GM21619 (cell line): Measurements from ENCODE around the gene PLIN5.

Experiments used
- ATAC-seq: cut with Tn5 transposase; IDR thresholded peaks from one replicate; pipeline ENCODE4 v1.9.1; 2021; ENCODE audit not compliant: unreplicated experiment

The PLIN5 gene, protein sequence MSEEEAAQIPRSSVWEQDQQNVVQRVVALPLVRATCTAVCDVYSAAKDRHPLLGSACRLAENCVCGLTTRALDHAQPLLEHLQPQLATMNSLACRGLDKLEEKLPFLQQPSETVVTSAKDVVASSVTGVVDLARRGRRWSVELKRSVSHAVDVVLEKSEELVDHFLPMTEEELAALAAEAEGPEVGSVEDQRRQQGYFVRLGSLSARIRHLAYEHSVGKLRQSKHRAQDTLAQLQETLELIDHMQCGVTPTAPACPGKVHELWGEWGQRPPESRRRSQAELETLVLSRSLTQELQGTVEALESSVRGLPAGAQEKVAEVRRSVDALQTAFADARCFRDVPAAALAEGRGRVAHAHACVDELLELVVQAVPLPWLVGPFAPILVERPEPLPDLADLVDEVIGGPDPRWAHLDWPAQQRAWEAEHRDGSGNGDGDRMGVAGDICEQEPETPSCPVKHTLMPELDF

DNA sequence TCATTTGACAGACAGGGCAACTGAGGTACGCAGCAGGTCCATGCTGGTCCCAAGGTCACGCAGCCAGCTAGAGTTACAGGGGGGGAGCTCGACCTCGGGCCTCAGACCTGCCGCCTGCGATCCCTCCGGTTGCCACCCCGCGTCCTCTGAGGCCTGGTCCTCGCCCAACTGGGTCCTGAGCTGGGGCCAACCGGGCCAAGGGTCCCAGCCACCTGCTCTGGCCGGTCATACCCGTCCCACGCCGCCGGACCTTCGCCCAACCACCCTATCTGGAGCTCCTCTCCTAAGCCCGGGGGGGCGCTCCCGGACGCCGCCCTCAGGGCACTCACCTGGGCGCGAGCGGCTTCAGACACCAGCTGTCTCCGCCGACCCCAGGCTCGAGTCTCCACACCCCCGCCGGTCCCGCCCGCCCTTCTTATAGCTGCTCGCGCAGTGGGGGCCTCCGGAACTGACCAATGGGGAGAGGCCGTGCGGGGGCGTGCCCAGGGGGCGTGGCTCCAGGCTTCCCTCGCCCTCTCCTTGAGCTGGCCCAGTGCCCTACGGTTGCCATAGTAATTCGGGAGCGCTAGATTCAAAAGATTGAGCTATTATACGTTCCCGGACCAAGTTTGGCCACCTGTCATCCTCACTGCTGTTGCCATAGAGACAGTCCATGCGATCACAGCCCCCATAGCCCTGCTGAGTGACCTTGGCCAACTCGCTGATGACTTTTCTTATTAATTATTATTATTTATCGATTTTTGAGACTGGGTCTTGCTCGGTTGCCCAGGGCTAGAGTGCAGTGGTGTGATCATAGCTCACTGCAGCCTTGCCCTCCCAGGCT is at the start of gene PLIN5:
TSS of gene PLIN5 (minus strand) at position 389 of the 823 bp plus-strand sequence. CDS start 1,150 bp downstream, outside the sequence.
- no peak for ATAC-seq

DNA sequence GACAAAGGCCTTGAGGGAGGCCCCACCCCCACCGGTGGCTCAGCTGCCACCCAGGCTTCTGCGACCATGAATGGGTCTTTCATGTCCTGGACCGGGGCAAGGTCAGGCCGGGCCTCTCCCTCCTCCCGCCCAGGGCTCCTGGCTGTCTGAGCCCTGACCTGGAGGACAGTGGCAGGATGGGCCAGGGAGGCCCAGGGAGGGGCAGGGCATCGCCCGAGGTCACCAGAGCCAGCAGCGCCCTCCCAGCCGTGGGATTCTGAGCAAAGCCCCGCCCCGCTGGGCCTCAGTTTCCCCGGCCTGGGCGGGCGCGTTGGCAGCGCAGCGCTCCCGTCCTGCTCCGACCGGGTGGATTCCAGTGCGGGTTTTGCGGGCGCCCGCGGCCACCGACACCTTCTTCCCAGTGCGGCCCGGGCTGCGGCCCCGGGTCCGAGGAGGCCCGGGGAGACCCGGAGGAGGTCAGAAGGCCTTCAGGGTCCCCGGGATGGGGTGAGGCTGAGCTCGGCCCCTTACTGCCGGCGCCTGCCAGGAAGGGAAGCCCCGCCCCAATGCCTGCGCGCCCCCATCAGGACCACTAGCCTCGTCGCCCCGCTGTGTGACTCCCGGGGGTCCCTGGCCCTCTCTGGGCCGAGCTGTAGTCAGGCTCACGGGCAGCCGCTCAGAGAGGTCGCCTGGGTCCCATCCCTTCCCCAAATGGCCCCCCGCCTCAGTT is 49.1 kb upstream of the PLIN5 start:
- ATAC-seq, result no peak

DNA sequence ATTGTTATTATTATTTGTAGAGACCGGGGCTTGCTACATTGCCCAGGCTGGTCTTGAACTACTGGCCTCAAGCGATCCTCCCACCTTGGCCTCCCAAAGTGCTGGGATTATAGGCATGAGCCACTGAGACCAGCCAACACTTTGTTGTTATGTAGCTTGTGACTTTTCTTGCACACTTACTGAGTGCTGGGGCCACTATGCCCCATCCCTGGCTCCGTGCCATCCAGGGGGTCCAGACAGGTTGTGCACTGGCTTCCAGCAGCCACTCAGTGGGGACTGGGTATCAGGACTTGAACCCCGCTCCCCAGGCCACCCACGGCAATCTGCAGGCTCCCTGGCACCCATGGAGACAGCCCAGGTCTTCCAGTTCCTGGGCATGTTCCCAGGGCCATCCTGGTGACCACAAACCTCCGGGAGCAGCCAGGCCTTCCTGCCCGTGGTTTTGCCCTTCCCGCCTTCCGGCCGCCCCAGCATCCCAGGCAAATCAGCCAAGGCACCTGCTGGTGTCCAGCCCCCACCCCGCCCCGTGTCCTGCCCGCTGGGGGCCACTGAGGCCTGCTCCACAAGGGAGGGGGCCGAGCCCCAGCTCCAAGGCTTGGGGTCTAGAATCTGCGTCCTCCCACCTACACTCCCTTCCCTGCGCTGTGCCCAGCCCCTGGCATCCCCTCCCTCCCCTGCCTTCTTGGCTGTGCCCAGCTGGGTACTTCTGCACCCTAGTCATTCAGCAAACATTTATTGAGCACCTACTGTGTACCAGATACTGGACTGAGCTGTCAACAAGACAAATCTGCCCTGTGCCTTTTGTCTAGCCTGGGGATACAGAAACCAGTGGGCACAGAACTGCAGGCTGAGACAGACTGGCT is 48.2 kb upstream of the PLIN5 start:
- ATAC-seq, result no peak

DNA sequence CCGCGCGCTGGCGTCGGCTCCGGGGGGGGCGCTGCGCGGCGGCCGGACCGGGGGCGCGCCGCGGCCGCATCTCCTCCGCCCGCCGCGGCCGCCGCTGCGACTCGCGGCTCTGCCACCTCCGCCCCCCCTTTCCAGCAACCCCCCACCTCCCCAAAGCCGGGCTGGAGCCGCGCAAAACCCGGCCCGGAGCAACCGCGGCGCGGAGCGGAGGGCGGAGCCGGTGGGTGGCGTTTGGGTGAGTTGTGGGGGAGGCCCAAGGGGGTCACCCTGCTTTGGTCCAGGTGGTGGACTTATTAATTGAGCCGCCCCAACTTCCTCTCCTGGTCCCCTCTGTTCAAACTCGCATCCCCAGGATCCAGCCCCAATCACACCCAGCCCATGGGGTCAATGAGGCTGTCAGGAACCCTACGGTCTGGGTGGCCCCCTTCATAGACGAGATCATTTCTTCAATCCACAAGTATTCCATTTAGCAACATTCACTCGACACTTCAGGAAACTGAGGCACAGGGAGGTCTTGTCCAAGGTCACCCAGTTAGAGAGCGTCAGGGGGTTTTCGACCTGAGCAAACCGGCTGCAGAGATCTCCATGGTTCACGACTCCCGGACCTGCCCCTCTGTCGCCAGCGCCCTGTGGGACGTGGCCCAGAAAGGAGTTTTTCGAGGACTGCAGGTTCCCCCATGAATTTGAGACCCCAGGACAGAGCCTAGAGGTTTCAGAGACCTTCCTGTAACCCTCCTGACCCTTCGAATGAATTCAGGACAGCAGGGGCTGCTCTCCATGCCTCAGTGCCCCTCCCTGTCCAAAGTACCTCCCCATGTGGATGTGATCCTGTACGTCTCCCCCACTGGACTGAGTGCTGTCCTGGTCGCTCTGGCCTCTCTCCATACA is 46.9 kb upstream of the PLIN5 start:
- no peak for ATAC-seq

DNA sequence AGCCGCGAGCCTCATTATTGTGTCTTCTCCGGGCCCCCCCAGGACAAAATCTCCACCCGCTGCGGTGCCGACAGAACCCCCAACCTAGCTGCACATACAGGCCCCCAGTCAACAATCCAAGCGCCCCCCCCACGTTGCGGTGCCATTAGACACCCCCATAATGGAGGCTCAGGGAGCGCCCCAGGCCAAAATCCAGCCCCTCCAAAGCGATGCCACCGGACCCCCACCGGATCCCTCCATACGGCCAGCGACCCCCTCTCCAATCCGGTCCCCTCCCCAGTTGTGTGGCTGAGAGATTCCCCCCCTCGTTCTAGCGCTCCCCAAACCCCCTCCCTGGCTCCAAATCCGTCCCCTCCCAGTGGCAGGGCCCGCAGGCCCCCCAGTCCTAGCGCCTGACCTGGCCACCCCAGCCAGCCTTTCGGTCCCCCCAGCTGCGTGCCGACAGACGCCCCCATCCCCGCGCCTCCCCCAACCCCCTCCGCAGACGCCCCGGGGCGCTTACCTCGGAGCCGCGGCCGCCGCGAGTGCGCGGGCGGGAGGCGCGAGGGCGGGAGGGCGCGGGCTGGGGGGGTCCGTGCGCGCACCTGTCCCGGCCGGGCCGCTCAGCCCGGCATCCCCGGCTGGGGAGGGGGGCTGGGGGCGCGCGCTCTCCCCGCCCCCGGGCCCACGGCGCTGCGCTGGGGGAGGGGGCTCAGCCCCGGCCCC is 46.1 kb upstream of the PLIN5 start:
- no peak for ATAC-seq

DNA sequence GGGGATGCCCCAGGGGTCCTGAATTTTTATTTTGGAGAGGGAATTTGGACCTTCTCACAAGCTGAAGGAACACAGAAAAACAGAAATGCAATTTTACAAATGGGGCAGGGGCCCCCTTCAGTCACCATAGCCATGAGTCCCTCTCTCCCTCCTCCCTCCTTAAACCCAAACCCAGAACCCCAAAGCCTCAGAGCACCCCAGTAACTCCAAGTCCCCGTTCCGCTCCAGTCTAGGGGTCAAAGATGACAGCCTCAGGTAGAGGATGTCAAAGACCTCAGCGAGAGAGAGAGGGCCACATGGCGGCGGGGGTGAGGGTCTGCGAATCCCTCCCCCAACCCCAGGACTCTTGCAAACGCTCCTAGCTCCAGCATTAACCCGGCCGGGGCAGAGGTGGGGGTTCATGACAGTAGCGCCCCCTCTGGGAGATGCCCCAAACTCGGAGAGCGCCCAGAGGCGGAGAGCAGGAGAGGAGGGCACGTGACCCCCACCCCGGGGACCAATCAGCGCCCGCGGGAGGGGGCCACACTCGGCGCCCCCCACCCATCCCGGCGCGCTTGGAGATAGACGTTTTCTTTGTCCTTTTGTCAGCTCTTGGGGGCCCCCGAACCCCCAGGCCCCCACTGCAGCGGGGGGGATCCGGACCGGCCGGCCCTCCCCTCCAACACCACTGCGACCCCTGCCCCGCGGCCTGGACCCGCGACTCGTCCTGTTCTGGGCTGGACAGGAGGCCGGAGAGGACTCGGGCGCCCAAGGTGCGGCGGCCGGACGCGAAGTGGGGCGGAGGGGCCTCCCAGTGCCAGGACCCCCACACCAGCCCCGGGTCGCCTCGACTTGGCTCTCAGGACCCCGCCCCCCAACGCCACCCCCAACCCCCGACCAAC is 45.2 kb upstream of the PLIN5 start:
- ATAC-seq, result no peak

DNA sequence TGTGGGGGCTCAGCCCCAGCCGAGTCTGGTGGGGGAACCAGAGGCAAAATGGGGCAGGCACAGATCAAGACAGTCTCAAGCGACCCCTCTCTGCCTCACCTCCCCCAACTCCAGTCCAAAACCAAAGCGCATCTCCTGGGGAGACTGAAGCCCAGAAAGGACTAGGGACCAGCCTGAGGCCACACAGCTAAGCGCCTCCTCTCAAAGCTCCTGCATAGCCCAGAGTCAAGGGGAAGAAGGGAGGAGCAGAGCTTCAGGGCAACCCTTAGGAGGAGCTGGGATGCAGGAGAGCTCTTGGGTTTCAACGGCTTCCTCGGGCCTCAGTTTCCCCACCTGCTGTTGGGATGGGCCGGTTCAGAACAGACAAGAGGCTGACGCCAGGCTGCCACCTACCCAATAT is 44.4 kb upstream of the PLIN5 start:
- no peak for ATAC-seq

DNA sequence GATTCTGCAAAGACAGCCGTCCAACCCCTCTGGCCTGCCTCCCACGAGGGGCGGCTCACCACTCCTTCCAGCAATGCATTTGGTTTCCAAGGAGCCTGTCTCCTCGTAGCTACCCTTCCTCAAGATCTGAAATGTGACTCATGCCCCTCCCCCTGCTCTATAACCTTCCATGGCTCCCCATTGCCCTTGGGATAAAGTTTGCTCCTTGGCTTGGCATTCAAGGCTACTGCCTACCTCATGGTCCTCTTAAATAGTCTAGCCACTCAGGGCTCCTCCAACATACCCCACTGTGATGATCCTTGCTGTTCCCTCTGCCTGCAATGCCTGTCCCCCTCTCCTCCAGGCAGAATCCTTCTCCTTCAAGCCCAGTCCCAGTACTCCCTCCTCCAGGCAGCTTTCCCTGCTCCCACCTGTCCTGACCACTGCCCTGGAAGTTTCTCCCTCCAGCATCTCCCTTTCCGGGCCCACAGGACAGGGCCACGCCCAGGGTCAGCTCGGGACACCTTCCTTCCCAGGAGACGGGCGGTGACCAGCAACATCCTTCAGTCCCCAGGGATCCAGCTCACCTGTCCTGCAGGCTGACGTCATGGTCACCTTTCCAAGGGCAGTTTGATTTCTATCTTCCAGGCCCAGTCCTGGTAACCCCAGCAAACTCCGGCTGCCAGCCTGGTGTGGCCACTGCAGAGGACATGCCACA is 43.7 kb upstream of the PLIN5 start:
- ATAC-seq, result no peak

DNA sequence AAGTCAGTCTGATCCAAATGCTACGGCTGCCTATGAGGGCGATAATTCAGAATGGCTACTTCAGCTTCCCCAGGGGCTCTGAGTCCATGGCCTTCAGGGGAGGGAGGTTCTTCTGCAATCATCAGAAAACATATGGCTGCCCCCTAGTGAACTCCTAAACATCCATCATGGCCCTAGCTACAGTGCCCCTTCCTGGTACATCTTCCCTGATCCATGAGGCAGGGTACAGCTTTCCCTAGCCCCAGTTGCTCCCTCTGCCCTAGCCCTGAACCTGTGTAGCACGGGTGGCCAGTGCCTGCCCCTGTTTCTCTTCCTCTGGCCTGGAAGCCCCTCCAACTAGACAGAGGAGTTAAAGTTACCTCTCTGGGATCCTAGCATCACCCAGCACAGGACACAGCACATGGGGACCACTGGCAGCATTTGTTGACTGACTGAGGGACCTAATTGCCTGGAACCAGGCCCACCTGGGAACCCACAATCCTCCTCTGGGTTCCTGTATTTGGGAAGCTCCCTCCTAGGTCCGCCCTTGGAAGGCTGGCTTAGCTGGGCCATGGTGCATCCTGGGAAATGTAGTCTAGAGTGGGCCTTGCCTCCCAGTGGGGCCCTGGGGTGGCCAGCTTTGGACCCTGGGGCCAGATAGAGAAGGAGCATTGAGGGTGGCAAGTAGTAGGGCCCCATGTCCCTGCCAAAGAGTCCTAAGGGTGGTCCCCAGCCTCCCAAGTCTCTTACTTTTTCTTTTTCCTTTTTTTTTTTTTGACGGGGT is 42.2 kb upstream of the PLIN5 start:
- ATAC-seq, result no peak

DNA sequence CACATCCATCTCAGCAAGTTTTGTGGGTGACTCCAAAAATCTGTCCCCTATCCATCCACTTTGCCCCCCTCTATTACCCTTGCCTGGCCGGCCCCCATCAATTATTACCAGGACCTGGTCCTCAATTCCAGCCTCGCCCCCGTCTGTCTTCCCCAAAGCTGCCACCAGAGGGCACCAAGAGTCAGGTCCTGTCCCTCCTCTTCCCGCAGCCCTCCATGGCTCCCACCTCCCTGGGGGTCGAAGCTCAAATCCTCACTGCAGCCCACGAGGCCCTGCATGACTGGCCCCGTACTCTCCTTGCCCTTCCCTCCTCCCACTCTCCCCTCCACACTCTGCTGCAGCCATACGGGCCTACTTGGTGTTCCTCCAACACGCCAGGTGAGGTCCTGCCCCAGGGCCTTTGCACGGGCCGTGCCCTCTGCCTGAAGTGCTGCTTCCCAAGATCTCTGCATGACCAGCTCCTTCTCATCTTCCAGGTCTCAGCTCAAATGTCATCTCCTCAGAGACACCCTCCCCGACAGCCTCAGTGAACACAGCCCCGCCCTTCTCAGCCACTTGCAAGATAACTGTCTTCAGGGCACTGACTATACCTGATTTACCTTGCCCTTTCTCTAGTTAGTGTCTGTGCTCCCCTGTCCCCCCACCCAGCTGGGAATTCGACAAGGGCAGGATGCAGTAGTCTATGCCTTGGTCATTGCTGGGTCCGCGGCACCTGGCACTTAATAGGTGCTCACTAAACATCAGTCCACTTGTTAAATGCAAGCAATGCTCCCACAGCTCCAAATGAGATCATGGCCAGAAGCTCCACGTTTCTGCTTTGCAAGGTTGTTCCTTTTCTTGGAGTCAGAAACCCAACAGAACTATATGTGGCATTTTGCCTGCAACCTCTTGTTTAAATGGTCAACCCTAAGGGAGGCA is 41.3 kb upstream of the PLIN5 start:
- ATAC-seq, result no peak

DNA sequence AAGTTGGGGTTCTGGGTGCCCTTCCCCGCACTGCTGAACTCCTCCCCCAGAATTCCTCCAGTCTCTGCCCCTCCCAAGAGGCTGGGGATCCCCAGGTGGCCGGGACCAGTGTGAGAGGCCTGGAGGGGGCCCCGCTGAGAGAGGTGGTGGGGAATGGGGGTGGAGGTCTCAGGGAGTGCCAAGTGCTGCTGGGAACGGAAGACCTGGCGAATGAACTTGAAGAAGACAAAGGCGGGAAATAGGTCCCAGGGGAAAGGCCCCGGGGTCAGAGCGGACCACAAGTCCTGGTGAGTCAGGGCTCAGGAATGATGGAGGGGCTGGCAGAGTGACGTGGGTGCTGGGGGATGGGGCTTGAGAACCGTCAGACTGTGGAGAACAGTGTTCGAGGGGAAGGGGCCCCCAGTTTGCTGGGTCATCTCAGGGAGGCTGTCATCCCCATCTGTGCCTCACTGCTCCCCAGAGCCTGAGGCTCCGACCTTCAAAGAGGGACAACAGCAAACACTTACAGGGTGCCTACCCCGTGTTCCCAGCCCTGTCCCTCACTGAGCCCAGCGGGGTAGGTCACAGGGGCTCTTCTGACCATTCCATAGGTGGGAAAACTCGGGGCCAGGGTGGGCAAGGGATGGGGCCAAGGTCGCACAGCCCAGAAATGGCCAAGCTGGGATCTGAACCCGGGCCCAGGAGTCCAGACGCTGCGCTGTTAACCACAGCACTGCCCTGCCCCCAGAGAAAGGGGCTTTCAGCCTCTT is 40.4 kb upstream of the PLIN5 start:
- ATAC-seq, result no peak

DNA sequence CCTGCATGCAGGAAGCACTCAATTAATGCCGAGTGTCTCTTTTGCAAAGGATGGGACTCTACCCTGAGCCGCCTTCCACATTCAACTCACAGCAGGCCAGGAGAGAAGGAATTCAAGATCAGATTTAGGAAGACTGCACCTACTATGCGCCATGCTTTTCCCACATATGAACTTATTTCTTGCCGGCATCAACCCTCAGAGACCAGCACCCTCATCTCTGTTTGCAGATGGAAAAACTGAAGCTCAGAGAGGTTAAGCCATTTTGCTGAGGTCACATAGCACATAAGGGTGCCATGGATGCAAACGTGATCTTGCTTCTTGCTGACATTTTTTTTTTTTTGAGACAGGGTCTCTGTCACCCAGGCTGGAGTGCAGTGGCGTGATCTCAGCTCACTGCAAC is 38.7 kb upstream of the PLIN5 start:
- no peak for ATAC-seq

DNA sequence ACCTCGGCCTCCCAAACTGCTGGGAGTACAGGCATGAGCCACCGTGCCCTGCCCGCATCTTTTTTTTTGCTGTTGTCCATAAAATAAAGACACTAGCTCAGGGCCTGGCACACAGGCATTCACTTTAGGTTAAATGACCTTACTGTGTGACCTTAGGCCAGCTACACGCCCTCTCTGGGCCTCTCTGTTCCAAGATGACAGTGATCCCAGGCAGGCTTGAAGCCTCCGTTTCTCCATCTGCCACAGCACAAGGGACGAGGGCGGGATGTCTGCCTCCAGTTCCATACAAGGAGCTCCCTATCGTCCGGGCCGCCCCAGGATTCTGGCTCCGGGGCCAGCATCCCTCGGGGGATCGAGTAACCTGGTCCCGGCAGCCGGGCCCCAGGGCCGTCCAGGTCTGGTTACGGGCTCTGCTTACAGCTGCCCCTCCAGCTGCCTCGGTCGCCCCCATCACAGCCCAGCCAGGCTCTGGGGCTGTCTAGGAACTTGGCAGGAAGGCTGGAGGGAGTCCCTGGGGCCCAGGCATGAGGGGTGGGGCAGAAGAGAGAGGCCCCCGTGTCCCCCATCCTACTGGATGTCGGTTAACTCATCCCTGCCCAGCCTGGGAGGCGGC is 36.4 kb upstream of the PLIN5 start:
- no peak for ATAC-seq

DNA sequence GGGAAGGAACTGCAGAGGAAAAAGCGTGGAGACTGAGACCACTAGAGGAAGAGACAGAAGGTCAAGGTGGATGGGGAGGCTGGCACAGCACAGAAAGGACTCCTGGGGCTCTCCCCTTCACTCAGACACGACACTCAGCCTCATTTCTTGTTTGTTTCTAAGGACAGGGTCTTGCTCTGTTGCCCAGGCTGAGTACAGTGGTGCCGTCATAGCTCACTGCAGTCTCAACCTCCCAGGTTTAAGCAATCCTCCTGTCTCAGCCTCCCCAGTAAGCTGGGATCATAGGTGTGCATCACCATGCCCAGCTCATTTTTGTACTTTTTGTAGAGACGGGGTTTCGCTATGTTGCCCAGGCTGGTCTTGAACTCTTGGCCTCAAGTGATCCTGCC is 35.9 kb upstream of the PLIN5 start:
- no peak for ATAC-seq
